ENCODE results near the gene IRS1.

DNA sequence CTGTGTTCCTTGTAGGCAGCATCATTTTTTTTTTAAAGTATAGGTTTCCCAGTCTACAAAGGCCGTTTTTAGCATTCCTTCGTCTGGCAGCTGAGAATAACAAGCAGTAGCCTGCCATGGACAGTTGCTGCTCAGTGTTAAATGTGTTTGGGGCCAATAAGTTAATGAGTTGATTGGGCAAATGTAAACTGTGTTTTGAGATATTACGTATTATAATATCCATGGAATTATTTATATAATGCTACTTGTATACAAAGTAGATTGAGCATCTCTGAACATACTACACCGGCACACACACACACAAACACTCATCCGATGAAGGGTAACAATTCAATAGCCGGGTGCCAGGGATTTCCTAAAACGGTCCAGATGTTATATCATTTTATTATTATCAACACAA lies 97.2 kb downstream of the IRS1 start:
- no peak for TF ChIP-seq POLR2A (IDR thresholded peaks at IDR 0.05)
- TF ChIP-seq, protein P1, sequence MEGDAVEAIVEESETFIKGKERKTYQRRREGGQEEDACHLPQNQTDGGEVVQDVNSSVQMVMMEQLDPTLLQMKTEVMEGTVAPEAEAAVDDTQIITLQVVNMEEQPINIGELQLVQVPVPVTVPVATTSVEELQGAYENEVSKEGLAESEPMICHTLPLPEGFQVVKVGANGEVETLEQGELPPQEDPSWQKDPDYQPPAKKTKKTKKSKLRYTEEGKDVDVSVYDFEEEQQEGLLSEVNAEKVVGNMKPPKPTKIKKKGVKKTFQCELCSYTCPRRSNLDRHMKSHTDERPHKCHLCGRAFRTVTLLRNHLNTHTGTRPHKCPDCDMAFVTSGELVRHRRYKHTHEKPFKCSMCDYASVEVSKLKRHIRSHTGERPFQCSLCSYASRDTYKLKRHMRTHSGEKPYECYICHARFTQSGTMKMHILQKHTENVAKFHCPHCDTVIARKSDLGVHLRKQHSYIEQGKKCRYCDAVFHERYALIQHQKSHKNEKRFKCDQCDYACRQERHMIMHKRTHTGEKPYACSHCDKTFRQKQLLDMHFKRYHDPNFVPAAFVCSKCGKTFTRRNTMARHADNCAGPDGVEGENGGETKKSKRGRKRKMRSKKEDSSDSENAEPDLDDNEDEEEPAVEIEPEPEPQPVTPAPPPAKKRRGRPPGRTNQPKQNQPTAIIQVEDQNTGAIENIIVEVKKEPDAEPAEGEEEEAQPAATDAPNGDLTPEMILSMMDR (IDR thresholded peaks at IDR 0.05): no peak
